NOMO-1 (cell line): ENCODE data around the gene R3HDM2.
A peak's percentile ranks its signal among the peaks of the same experiment; 100 is the strongest.
"Not testable (repeated sequence)": the region's sequence is repeated elsewhere in the genome, so short reads cannot be mapped to it uniquely, and the experiment has no call there.

Experiments used
- DNase-seq, 2 experiments: peaks; one replicate each; lab custom pipeline; 2025; ENCODE audit not compliant: unreplicated experiment in 2 of 2; lab: John Stamatoyannopoulos, UW

The R3HDM2 gene

DNA sequence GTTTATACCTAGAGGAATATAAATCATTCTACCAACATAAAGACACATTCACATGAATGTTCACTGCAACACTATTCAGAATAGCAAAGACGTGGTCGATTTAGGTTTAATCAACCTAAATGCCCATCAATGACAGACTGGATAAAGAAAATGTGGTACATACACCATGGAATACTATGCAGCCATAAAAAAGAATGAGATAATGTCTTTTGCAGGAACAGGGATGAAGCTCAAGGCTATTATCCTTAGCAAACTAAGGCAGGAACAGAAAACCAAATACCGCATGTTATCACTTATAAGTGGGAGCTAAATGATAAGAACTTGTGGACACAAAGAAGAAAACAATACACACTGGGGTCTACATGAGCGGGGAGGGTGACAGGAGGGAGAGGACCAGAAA, 94.5 kb downstream of the R3HDM2 start:
- not testable (repeated sequence) for DNase-seq

GRCh38 chr12:57334219-57334618, 96.6 kb downstream of the R3HDM2 start:
- DNase-seq, result no peak

DNA sequence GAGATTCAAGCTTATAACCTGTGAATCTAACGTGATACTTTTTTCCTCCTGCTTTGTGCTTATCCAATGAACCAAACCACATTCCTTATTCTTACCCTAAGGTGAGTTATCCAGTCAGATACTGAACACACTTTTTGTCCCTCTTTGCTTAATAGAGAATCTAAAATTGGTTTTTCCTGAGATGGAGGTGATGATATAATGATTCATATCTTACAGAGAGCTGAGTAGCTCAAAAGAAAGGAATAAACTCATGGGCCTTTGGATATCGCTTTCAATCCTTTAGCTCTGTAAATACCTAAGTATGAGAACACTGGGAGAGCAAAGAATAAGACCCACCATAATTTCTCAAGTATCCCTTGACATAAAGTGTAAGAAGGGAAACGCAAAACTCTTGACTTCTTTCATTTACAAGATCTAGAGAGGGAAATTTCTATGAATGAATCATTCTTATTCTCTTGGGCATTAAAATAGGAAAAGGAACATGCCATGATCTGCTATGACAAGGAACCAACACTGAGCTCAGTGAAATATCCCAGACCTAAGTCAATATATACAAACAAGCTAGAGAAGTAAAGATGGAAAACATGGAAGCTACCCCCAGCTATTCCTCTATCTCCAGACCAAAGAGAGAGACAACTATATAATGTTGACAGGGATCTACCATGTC, 98.1 kb downstream of the R3HDM2 start:
- no peak for DNase-seq

- DNase-seq, result peak; percentile 76 to 88
Observed at GRCh38 chr12:57330992-57331391, 99.9 kb downstream of the R3HDM2 start.

DNA sequence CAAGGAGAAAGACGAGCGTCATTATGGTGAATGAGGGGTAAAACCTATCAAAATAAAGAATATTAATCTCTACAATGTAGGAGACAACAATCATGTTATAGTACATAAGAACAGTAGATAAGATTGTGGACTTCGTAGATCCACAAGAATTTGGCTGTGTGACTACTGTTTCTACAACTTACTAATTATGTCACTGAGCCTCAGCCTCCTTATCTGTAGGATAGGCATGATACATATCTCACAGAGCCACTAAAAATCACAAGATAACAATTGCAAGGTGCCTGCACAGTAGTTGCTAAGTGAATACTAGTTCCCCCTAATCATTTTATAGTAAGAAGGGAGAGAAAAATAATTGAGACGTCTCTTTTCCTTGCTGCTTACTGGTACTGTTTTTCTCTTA, 101.6 kb downstream of the R3HDM2 start:
- no peak for DNase-seq

- DNase-seq, result no peak
Observed at GRCh38 chr12:57325395-57325794, 105.4 kb downstream of the R3HDM2 start.

DNA sequence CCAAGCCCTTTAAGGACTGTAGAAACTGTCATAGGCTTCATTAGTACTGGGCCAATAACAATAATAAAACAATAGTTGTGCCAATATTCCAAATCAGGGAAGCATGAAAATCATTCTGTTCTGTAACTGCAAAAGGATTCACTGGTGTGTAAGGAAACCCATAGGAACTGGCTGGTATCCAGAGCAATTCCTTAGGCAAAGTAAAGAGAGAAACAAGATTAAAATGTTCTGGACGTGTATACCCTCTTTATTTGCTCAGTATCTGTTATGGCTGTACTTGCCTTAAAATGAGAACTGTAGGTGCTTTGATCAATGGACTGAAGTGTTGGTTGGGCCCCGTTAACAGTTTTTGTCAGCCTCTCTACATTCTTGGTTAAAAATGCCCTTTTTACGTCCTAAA, 107.4 kb downstream of the R3HDM2 start:
- DNase-seq, result no peak

DNA sequence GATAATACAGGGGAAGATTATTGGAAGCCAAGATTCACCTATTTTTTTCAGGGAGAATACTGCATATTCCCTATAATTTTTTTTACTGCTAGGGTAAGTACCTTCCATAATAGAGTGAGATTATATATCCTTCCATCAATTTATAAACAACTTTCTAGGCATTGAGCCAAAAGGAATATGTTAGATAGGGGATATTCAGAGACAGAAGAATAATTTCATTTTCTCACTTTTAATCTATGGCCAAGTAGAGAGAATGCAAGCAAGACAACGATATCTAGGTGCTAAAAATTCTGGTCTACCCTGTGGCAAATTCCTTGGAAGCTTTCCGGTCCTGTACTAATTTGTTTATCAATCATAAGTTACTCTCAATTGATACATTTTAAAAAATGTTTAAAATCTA, 110.2 kb downstream of the R3HDM2 start:
- no peak for DNase-seq

DNA sequence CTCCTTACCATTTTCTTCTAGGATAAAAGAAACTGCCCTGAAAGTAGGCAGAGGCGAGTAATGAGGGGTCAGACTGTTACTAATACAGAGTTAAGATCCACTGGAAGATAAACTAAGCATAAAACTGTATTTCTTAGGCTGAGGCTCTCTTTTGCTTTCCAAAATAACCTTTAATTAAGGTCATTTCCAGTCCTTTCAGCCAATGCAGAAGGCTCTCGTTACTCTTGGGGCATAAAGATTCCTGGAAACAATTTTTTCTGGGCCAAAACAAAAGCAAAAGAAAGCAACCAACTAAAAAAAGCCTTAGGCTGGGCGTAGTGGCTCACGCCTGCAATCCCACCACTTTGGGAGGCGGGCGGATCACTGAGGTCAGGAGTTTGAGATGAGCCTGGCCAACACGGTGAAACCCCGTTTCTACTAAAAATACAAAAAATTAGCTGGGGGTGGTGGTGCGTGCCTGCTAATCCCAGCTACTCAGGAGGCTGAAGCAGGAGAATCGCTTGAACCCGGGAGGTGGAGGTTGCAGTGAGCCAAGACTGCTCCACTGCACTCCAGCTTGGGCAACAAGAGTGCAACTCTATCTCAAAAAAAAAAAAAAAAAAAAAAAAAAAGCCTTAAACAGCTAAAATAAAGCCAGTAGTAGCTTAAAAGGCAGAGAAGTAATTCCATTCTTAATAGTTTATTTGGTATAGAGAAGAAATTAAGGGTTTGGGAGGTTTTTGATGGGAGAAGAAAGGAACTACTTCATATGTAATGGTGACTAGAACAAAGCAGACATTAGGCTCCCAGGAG, 111.0 kb downstream of the R3HDM2 start:
- no peak for DNase-seq

DNA sequence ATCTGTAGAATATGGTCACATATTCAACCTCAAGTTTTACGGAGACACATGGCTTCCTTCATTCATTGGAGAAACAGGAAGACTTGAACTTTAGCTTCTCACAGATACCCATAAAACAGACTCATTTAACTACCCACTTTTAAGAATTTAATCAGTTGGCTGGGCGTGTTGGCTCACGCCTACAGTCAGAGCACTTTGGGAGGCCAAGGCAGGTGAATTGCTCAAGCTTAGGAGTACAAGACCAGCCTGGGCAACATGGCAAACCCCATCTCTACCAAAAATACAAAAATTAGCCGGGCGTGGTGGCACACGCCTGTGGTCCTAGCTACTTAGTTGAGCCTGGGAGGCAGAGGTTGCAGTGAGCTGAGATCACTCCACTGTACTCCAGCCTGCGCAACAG, 115.2 kb downstream of the R3HDM2 start:
- no peak for DNase-seq

DNA sequence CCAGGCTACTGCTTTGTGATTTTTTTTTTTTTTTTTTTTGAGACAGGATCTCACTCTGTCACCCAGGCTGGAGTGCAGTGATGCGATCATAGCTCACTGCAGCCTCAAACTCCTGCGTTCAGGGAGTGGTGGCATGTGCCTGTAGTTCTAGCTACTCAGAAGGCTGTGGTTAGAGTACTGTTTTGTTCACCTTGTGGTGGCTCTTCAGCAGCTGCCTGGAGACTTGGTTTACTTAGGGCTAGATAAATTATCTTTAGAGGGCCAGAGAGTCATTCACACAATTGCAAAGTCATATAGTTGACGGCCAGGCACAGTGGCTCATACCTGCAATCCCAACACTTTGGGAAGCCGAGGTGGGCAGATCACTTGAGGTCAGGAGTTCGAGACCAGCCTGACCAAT, 118.6 kb downstream of the R3HDM2 start:
- DNase-seq, result not testable (repeated sequence)

DNA sequence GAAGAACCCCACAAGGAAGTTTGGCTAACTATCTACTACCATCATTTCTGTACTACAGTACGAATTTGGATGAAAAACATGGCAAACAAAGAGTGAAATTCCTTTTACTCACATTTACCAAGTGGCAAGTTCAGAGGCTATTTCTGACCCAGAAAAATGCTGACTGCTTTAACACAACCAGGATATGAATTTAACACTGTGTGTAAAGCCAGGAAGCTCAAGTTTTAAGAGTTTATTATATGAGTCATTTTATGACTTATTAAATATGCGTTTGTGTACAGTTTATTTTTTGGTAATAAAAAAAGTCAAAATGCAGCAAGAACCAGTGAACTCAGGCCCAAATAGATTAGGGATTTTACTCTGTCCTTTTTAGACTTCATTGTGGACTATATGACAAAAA, 121.4 kb downstream of the R3HDM2 start:
- no peak for DNase-seq

DNA sequence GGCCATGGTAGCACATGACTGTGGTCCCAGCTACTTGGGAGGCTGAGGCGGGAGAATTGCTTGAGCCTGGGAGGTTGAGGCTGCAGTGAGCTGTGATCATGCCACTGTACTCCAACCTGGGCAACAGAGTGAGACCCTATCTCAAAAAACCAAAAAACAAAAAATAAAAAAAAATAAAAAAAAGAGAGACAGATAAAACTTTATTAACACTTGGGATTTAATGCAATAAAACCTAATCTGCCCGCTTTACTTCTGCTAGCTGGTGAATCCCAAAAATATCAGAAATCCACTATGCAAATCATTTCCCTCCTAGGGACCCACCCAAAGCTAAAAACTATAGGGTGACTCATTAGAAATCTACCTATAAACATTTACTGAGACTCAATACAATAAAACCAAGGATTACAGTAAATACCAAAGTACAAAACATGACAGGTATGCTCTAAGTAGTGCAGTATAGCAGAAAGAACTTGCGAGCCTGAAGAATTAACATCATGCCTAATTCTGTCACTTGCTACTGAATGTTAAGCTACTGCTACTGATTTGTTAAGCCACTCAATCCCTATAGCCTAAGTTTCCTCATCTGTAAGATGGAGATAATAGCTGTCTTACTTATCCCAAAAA, 129.8 kb downstream of the R3HDM2 start:
- no peak for DNase-seq

- DNase-seq, result no peak
Observed at GRCh38 chr12:57299514-57300016, 131.3 kb downstream of the R3HDM2 start.

GRCh38 chr12:57296291-57296690, 134.6 kb downstream of the R3HDM2 start:
- no peak for DNase-seq

DNA sequence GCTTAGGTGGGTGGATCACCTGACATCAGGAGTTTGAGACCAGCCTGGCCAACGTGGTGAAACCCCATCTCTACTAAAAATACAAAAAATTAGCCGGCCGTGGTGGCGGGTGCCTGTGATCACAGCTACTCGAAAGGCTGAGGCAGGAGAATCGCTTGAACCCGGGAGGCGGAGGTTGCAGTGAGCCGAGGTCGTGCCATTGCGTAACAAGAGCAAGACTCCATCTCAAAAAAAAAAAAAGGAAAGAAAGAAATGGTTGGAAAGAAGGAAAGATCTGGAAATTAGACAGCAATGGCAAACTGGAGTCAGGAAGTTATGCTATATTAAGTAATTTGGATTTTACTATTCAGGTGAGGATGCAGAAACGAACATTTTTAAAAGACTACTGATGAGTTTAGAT, 148.8 kb downstream of the R3HDM2 start:
- DNase-seq, result not testable (repeated sequence)

DNA sequence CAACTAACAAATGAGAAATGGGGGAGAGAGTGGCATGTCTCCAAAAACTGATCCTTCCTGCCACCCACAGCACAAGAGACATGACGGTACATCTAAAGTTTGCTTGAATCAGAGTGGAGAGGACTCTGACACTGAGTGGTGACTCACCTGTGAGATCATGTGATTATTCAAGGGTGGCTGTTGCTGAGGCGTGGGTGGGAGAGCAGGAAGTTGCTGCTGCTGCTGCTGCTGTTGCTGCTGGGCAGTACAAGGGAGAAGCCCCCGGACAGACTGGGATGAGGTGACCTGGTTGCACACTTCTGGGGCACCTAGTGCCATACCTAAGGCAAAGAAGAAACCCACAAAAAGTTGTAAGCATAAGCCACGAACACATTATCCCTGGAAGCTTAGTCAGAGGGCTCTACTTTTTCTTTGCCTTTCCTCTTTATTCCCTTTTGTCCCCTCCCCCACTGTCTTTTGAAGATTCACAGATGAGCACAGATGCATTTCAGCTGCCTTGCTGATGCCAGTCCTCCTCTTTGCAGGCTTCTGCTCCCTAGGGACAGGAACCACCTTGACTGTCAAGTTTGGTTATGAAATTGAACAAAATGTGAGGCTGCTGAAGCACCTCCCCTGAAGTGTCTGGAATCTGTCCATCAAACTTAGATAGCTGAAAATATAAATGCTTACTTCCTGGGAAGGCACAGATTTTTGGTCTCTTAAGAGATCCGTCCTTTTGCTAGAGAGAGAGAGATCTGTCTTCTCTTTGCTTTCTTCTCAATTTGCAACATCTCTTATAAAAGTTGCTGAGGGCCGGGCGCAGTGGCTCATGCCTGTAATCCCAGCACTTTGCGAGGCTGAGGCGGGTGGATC, 150.4 kb downstream of the R3HDM2 start:
- peak; percentile 15 to 45 for DNase-seq

- no peak for DNase-seq
Observed at GRCh38 chr12:57278465-57279381, 152.1 kb downstream of the R3HDM2 start.

DNA sequence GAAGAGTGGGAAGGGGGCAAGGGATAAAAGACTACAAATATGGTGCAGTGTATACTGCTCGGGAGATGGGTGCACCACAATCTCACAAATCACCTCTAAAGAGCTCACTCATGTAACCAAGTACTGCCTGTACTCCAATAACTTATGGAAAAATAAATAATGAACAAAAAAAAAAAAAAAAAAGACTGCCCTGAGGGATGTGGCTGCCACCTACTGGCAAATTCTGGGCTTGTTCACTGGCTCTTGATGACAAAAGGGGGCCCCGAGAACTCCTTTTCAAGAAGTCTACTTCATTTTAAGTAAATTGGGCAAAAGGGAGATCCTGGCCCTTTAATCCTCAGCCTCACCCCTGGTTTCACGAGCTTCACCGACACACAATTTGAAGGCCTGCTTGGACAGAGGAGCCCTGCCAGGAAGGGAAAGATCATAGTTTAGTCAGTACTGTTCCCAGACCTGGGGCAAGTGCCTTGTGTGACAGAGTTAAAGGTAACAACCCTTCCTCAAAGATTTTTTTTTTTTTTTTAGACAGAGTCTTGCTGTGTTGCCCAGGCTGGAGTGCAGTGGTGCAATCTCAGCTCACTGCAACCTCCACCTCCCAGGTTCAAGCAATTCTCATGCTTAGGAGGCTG, 153.8 kb downstream of the R3HDM2 start:
- DNase-seq, result no peak
